ENCODE data around the gene SLPI.

Gene SLPI

GRCh38 chr20:45254383-45255262, at the start of gene SLPI:
SLPI (minus strand) TSS chr20:45254564; CDS start chr20:45254543, 21 bp downstream.
- Histone ChIP-seq H2AFZ (ENCODE audit: low read depth, low read length) (no peak within 1 kb of the TSS), H3K4me3 (ENCODE audit: low read depth in 1 of 2, low read length in 2 of 2) (no peak within 1 kb of the TSS), H3K27ac (ENCODE audit: low read length) (no peak within 1 kb of the TSS), H3K27me3 (ENCODE audit: insufficient read depth, low read length, poor library complexity) (peaks cover 41% of the 10 kb centered on the region), H4K20me1 (ENCODE audit: insufficient read depth, low read length) (no peaks in the 10 kb centered on the region), H3K9me3 (ENCODE audit: insufficient read depth, low read length, severe bottlenecking) (no peaks in the 10 kb centered on the region), H3K79me2 (ENCODE audit: insufficient read depth, low read length) (no peaks in the 10 kb centered on the region), H3K36me3 (ENCODE audit: insufficient read depth, low read length) (no peaks in the 10 kb centered on the region), H3K4me2 (ENCODE audit: insufficient read depth, low read length) (no peak within 1 kb of the TSS), H3K4me1 (ENCODE audit: insufficient read depth, low read length) (no peaks in the 10 kb centered on the region), H3K9ac (ENCODE audit: low read depth, low read length) (no peak within 1 kb of the TSS)
- no peak for DNase-seq
- TF ChIP-seq EZH2 (IDR thresholded peaks at IDR 0.05; ENCODE audit: borderline replicate concordance, low read depth, low read length, severe bottlenecking) (no peak), CTCF (IDR thresholded peaks at IDR 0.05; ENCODE audit: borderline replicate concordance, extremely low read depth, low read length, poor library complexity, severe bottlenecking) (no peak)
- no peak for ATAC-seq (ENCODE audit: insufficient read depth, low read depth)

- no peaks in the 10 kb centered on the region for H3K79me2 ChIP-seq (ENCODE audit: insufficient read depth, low read length)
- no peaks in the 10 kb centered on the region for H3K9me3 ChIP-seq (ENCODE audit: insufficient read depth, low read length, severe bottlenecking)
- TF ChIP-seq CTCF (IDR thresholded peaks at IDR 0.05; ENCODE audit: borderline replicate concordance, extremely low read depth, low read length, poor library complexity, severe bottlenecking) (no peak), EZH2 (IDR thresholded peaks at IDR 0.05; ENCODE audit: borderline replicate concordance, low read depth, low read length, severe bottlenecking) (no peak)
- H3K27me3 ChIP-seq (ENCODE audit: insufficient read depth, low read length, poor library complexity), result no peaks in the 10 kb centered on the region
- no peaks in the 10 kb centered on the region for H3K4me1 ChIP-seq (ENCODE audit: insufficient read depth, low read length)
- H3K4me2 ChIP-seq (ENCODE audit: insufficient read depth, low read length), result no peak overlapping the region
- no peaks in the 10 kb centered on the region for H4K20me1 ChIP-seq (ENCODE audit: insufficient read depth, low read length)
- H3K36me3 ChIP-seq (ENCODE audit: insufficient read depth, low read length), result no peaks in the 10 kb centered on the region
- H3K4me3 ChIP-seq (ENCODE audit: low read depth in 1 of 2, low read length in 2 of 2), result no peak overlapping the region
- H2AFZ ChIP-seq (ENCODE audit: low read depth, low read length), result no peak overlapping the region
- H3K27ac ChIP-seq (ENCODE audit: low read length), result no peak overlapping the region
- ATAC-seq (ENCODE audit: insufficient read depth, low read depth), result no peak
- no peak for DNase-seq
- no peak overlapping the region for H3K9ac ChIP-seq (ENCODE audit: low read depth, low read length)
Measured at GRCh38 chr20:45303586-45304463, 49.5 kb upstream of the SLPI start.

GRCh38 chr20:45301824-45302271, 47.5 kb upstream of the SLPI start:
- H3K4me1 ChIP-seq (ENCODE audit: insufficient read depth, low read length), result no peaks in the 10 kb centered on the region
- TF ChIP-seq CTCF (IDR thresholded peaks at IDR 0.05; ENCODE audit: borderline replicate concordance, extremely low read depth, low read length, poor library complexity, severe bottlenecking), result no peak
- no peak for TF ChIP-seq EZH2 (IDR thresholded peaks at IDR 0.05; ENCODE audit: borderline replicate concordance, low read depth, low read length, severe bottlenecking)
- no peak overlapping the region for H3K9ac ChIP-seq (ENCODE audit: low read depth, low read length)
- no peaks in the 10 kb centered on the region for H3K36me3 ChIP-seq (ENCODE audit: insufficient read depth, low read length)
- H3K27me3 ChIP-seq (ENCODE audit: insufficient read depth, low read length, poor library complexity), result no peaks in the 10 kb centered on the region
- DNase-seq (no peak), ATAC-seq (ENCODE audit: insufficient read depth, low read depth) (no peak)
- H3K4me3 ChIP-seq (ENCODE audit: low read depth in 1 of 2, low read length in 2 of 2), result no peak overlapping the region
- no peaks in the 10 kb centered on the region for H4K20me1 ChIP-seq (ENCODE audit: insufficient read depth, low read length)
- no peaks in the 10 kb centered on the region for H3K79me2 ChIP-seq (ENCODE audit: insufficient read depth, low read length)
- no peak overlapping the region for H3K27ac ChIP-seq (ENCODE audit: low read length)
- H3K9me3 ChIP-seq (ENCODE audit: insufficient read depth, low read length, severe bottlenecking), result no peaks in the 10 kb centered on the region
- H3K4me2 ChIP-seq (ENCODE audit: insufficient read depth, low read length), result no peak overlapping the region
- no peak overlapping the region for H2AFZ ChIP-seq (ENCODE audit: low read depth, low read length)
